DOHH2 (cell line): Measurements from ENCODE around the gene TXNDC11.

ENCODE experiments used
- CTCF ChIP-seq: fragments of 200-600 bp; sonication (generic); IDR thresholded peaks from one replicate; pipeline ENCODE4 v1.5.1; 2014; ENCODE audit warnings: antibody characterized with exemption, mild to moderate bottlenecking, low read depth, low read length; ENCODE audit not compliant: poor library complexity, severe bottlenecking
- EZH2phosphoT487 ChIP-seq: fragments of 200-600 bp; sonication (generic); IDR thresholded peaks from 2 replicates; pipeline ENCODE4 v1.6.1; 2017; ENCODE audit warnings: borderline replicate concordance, mild to moderate bottlenecking, antibody characterized with exemption, low read length, moderate library complexity, mixed read lengths

DNA sequence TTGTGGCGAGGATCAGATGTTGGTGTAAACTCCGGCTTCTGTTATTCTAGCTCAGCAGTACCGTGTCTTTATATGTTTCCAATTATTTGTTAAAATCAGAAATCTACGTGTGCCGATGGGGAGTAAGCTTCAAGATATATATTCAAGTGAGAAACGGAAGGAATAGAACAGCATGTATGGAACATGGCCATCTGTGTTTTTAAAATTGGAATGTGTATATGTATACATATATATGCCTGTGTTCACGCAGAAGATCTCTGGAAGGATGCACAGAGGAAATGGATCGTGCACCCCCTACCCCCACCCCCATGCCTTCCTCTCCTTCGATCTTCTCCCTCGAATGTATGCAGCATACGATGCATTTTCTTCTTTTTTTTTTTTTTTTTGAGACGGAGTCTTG lies 82.1 kb downstream of the TXNDC11 start:
- no peak for TF ChIP-seq CTCF
- no peak for TF ChIP-seq EZH2phosphoT487
